ENCODE data around the gene CD19.

- no peak for TF ChIP-seq POLR2A (IDR thresholded peaks at IDR 0.05)
- TF ChIP-seq, protein P1, sequence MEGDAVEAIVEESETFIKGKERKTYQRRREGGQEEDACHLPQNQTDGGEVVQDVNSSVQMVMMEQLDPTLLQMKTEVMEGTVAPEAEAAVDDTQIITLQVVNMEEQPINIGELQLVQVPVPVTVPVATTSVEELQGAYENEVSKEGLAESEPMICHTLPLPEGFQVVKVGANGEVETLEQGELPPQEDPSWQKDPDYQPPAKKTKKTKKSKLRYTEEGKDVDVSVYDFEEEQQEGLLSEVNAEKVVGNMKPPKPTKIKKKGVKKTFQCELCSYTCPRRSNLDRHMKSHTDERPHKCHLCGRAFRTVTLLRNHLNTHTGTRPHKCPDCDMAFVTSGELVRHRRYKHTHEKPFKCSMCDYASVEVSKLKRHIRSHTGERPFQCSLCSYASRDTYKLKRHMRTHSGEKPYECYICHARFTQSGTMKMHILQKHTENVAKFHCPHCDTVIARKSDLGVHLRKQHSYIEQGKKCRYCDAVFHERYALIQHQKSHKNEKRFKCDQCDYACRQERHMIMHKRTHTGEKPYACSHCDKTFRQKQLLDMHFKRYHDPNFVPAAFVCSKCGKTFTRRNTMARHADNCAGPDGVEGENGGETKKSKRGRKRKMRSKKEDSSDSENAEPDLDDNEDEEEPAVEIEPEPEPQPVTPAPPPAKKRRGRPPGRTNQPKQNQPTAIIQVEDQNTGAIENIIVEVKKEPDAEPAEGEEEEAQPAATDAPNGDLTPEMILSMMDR (IDR thresholded peaks at IDR 0.05) = no peak
These were observed 33.9 kb upstream of the CD19 start for GRCh38 chr16:28897826-28898225.
